RPMI7951 (cell line): ENCODE measurements around the gene ZNF536. TPM values are rescaled to one million over a fixed set of nuclear protein-coding genes. Genes with fewer than 3 reads are reported as not detected.
"Not testable (repeated sequence)": the region's sequence is repeated elsewhere in the genome, so short reads cannot be mapped to it uniquely, and the experiment has no call there.

Source experiments
- DNase-seq: peaks from one replicate; pipeline ENCODE4 v3.0.0-alpha.2; 2012; ENCODE audit warnings: low read depth
- total RNA-seq: library from RNA; depleted of rRNA; stranded (reverse); fragments of >200 nt; shearing (Covaris generic); gene quantifications from 2 replicates; pipeline ENCODE4 v1.2.3, GENCODE V29; 2014

The ZNF536 gene
- total RNA-seq, 1 experiment from 2014 or later, result 0.12 TPM

- not testable (repeated sequence) for DNase-seq
Observed at GRCh38 chr19:30417166-30417565, 45.0 kb downstream of the ZNF536 start.

GRCh38 chr19:30419568-30420180 lies 47.5 kb downstream of the ZNF536 start:
- peak; percentile 57 for DNase-seq

GRCh38 chr19:30420316-30420715 lies 48.1 kb downstream of the ZNF536 start:
- DNase-seq, result no peak

GRCh38 chr19:30420881-30421280 lies 48.7 kb downstream of the ZNF536 start:
- DNase-seq, result no peak

- no peak for DNase-seq
Observed at GRCh38 chr19:30421571-30421970, 49.4 kb downstream of the ZNF536 start.

- DNase-seq, result no peak
Observed at GRCh38 chr19:30423481-30423880, 51.3 kb downstream of the ZNF536 start.

- DNase-seq, result no peak
Observed at GRCh38 chr19:30425885-30426838, 54.0 kb downstream of the ZNF536 start.

- DNase-seq, result no peak
Observed at GRCh38 chr19:30426864-30427263, 54.7 kb downstream of the ZNF536 start.

- no peak for DNase-seq
Observed at GRCh38 chr19:30428092-30428680, 56.0 kb downstream of the ZNF536 start.

- no peak for DNase-seq
Observed at GRCh38 chr19:30428844-30429243, 56.7 kb downstream of the ZNF536 start.

GRCh38 chr19:30430206-30430734 lies 58.1 kb downstream of the ZNF536 start:
- DNase-seq, result no peak

GRCh38 chr19:30431591-30431990 lies 59.4 kb downstream of the ZNF536 start:
- no peak for DNase-seq

- no peak for DNase-seq
Observed at GRCh38 chr19:30434797-30435594, 62.8 kb downstream of the ZNF536 start.

GRCh38 chr19:30437869-30438268 lies 65.7 kb downstream of the ZNF536 start:
- DNase-seq, result no peak

- no peak for DNase-seq
Observed at GRCh38 chr19:30439310-30439709, 67.1 kb downstream of the ZNF536 start.

- DNase-seq, result peak; percentile 3
Observed at GRCh38 chr19:30441011-30441410, 68.8 kb downstream of the ZNF536 start.

GRCh38 chr19:30442674-30443073 lies 70.5 kb downstream of the ZNF536 start:
- DNase-seq, result no peak

- no peak for DNase-seq
Observed at GRCh38 chr19:30443531-30444252, 71.5 kb downstream of the ZNF536 start.

- DNase-seq, result no peak
Observed at GRCh38 chr19:30444253-30444671, 72.1 kb downstream of the ZNF536 start.

- DNase-seq, result no peak
Observed at GRCh38 chr19:30444686-30445232, 72.6 kb downstream of the ZNF536 start.

GRCh38 chr19:30445385-30445784 lies 73.2 kb downstream of the ZNF536 start:
- DNase-seq, result no peak
